HG03039 (cell line): ENCODE measurements around the gene GPR37L1.
"Not testable (repeated sequence)": the region's sequence is repeated elsewhere in the genome, so short reads cannot be mapped to it uniquely, and the experiment has no call there.

Experiments
- ATAC-seq: cut with Tn5 transposase; IDR thresholded peaks from one replicate; pipeline ENCODE4 v1.9.1; 2021; ENCODE audit warnings: mild to moderate bottlenecking, moderate library complexity; ENCODE audit not compliant: unreplicated experiment

GPR37L1 gene

DNA sequence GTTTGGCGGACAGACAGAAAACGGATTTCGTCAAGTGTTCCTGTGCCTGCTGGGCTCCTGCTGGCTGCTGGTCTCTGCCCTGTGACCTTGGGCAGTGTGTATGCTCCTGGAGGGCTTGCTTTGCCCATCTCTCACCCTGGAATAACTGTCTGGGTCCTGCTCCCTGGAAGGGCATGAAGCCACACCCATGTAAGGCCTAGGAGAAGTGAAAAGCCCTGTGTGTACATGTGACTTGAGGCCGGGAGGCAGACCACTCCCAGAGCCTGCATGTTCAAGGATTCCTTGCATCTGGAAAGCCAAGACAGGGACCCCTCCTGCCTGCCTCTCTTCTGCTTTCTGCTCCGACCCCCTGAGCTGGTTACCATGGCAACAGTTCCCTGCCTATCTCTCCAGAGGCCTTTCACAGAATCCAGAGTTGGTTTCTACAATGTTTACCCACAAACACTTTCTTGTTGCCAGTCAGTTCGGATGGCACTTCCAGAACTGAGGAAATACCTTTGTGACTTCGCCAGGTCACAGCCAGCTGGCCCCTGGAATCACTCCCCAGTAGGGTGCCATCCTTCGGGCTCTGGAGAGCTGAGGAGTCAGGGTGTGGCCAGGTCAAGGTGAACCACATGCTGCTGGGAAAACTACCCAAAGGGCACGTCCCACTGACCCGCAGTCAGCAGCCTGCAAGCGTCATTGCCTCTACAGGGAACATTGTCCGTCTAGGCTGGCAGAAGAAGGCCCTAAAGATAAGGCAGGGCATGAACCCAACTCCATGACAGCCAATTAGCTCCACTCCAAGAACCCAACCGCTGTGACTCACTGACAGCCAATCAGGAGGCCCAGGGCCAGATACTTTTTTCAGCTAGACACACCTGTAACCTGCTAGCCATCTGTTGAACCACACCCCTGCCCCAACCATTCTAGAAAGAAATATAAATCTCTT lies 14.7 kb upstream of the GPR37L1 start:
- ATAC-seq, result no peak

DNA sequence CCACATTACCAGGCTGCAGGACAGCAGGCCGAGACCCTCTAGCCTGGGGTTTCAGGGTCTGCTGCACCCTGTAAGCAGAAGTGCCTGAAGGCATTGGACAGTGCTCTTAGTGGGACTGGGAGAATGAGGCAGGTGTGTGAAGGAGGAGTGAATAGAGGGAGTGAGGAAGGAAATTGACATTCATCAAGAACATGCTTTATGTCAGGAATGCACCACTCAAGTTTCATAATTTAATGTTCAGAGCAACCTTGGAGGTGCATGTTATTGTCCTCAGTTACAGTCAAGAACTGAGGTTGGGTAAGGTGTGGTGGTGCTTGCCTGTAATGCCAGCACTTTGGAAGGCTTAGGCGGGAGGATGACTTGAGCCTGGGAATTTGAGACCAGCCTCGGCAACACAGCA lies 11.7 kb upstream of the GPR37L1 start:
- no peak for ATAC-seq

DNA sequence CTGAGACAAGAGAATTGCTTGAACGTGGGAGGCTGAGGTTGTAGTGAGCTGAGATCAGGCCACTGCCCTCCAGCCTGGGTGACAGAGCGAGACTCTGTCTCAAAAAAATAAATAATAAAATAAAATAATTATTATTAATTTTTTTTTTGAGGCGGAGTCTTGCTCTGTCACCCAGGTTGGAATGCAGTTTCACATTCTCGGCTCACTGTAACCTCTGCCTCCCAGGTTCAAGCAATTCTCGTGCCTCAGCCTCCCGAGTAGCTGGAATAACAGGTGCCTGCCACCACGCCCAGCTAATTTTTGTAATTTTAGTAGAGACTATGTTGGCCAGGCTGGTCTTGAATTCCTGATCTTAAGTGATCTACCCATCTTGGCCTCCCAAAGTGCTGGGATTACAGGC lies 11.1 kb upstream of the GPR37L1 start:
- ATAC-seq, result not testable (repeated sequence)

DNA sequence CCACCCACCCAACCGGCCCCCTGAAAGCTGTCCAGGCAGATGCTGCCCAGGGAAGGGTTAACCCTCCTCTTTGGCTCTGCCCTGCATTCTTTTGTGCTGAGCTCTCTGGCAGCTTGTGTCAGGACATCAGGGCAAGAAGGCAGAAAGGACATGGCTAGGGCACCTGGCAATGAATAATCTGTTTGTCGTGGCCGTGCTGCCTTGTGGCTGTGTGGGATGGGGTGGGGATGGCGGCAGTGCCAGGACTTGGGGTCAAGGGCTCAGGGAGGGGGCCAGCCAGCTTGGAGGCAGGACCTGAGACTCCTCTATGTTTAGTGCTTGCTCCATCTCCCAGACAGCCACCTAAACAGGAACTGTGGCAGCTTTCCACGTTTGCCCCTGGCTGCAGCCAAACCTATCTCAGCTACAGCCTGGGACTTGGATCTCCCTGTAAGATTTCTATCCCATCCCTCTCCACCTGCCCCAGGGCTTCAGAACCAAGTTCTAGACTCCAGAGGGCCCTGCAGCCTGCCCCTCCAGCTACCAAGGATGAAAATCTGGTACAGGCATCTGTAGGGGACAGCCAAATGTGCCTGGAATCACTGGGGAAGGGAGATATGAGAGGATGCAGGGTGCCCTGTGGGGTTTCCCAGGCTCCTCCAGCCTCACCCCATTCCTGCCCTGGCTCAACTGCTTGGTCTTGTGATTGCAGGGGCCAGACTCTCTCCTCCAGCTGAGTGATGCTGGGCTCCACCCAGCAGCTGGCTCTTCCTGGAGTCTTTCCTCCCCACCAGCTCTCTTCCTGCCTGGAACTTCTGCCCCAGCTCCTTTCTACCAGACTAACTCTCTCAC lies 9.6 kb upstream of the GPR37L1 start:
- ATAC-seq, result no peak

DNA sequence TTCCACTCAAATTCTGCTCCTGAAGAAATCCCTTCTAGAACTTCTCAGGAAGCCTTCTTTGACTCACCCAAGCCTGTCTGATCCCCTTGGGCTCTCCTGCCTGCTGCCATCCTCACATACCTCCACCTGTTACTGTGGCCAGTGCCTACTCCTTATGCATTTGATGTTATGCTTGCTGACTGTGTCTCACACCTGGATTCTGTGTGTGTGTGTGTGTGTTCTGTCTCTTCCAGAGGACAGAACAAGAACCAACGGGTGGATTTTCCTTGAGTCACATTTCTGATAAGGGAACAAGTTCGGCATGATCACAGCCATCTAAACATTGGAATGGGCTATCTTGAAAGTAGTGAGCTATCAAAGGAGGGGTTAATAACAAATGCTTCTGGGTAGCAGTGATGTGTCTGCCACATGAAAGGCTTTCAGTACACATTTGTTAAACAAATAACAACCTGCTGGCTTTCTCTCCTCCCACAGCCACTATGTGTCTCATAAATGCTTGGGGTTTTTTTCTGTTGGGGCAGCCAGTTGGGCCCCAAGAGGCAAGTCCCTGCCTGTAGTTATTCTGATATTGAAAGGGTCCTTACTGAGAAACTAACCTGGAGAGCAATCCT lies 8.9 kb upstream of the GPR37L1 start:
- no peak for ATAC-seq

DNA sequence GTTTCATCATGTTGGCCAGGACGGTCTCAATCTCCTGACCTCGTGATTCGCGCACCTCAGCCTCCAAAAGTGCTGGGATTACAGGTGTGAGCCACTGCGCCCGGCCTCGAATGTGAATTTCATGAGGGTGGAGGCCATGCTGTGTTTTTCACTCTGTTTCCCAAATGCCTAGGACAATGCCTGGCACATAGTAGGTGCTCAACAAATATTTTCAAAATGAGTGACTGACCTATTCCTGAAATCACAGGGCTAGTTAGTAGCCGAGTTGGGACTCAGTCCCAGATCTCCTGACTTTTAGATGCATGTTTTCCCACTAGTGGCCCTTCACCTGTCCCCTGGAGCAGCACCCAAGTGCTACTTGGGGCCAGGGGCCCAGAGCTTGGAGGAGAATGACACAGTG lies 6.4 kb upstream of the GPR37L1 start:
- ATAC-seq, result no peak

DNA sequence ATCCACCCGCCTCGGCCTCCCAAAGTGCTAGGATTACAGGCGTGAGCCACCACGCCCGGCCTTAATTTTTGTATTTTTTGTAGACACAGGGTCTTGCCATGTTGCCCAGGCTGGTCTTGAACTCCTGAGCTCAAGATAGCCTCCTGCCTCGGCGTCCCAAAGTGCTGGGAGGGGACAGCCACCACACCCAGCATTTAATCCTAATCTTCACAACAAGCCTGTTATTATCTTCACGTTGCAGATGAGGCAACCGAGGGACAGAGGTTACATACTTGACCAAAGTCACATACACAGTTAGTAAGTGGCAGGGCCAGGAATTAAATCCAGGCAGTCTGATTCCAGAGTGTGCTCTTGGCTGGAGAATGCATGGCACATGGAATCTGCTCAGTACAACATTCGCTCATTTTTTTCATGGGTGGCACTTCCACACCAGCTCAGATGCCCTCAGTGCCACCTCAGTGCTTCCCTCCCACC lies 4.8 kb upstream of the GPR37L1 start:
- ATAC-seq, result no peak

DNA sequence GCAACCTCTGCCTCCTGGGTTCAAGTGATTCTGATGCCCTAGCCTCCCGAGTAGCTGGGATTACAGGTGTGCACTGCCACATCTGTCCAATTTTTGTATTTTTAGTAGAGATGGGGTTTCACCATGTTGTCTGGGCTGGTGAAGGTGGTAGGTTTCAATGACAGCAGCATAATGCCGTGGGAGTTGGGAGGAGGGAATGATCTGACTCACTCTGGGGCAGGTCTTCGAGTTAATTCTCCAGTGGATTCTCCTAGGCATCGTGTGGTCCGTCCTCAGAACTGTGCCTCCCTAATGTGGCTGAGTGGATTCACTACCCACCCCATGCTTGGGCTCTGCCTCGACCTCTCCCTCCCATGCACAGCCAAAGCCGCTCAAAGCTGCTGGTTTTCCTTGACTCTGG lies 1.7 kb upstream of the GPR37L1 start:
- ATAC-seq, result no peak

DNA sequence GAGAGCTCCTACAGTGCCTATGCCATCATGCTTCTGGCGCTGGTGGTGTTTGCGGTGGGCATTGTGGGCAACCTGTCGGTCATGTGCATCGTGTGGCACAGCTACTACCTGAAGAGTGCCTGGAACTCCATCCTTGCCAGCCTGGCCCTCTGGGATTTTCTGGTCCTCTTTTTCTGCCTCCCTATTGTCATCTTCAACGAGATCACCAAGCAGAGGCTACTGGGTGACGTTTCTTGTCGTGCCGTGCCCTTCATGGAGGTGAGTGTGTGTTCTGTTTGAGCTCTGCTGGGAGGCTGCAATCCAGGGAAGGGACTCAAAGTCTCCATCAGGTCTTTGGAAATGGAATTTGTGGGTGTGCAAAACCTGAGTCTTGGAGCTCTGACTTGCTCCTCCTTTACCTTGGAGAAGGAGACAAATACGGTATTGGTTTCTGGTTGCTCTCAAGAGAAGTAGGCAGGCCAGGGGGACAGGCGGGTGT lies 658 bp downstream of the GPR37L1 start:
- no peak for ATAC-seq

DNA sequence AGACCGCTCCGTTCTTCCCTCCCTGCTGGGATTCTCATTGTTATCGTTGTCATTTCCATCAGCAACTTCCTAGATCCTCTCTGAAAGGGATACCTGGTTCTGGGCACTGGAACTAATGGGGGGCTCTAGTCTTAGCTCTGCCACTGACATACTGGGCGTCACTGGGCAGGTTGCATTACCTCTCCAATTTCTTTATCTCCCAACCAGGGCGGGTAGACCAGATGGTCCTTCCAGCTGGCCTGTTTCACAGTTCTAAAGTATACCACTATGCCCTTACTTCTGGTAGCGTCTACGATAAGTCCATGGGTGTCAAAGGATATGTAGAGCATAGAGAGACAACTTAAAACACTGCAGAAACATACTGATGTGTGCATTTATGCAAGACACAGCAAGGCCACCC lies 1.4 kb downstream of the GPR37L1 start:
- ATAC-seq, result no peak

DNA sequence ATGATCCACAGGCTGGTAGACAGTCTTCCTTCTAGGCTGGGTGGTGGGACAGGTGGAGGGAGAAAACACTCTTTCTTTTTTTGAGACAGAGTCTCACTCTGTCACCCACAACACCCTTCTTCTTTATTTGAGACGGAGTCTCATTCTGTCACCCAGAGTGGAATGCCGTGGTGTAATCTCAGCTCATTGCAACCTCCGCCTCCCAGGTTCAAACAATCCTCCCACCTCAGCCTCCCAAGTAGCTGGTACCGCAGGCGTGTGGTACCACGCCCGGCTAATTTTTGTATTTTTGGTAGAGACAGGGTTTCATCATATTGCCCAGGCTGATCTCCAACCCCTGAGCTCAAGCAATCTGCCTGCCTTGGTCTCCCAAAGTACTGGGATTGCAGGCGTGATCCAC lies 2.9 kb downstream of the GPR37L1 start:
- no peak for ATAC-seq

DNA sequence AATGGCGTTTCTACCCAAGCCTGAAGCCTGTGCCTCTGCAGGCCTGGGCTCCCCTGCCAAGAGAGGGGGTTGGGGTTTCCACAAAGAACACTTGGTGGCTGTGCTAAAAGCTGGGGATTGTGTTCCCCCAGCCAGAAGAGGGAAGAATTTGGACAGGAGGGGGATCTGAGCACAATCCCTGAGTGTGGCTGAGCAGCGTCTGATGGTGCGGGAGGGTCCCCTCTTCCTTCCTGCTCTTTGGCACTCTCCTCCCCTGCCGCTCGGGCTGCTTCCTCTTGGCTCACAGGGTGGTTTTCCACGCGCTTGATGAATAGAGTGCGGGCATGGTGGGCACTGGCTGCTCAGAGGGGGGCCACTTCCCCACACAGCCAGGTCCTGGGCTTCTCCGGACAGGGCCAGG lies 3.7 kb downstream of the GPR37L1 start:
- ATAC-seq, result no peak

DNA sequence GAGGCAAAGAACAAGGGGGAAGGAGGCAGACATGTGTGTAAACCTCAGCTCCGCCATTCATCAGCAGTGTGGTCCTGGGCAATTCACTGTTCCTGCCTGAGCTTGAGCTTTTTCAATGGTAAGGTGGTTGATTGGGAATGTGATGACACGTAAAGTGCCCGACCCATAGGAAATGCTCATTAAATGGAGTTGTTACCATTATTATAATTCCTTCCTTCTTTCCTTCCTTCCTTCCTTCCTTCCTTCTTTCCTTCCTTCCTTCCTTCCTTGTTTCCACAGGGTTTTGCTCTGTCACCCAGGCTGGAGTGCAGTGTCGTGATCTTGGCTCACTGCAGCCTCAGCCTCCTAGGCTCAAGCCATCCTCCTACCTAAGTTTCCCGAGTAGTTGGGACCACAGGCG lies 4.3 kb downstream of the GPR37L1 start:
- ATAC-seq, result no peak

DNA sequence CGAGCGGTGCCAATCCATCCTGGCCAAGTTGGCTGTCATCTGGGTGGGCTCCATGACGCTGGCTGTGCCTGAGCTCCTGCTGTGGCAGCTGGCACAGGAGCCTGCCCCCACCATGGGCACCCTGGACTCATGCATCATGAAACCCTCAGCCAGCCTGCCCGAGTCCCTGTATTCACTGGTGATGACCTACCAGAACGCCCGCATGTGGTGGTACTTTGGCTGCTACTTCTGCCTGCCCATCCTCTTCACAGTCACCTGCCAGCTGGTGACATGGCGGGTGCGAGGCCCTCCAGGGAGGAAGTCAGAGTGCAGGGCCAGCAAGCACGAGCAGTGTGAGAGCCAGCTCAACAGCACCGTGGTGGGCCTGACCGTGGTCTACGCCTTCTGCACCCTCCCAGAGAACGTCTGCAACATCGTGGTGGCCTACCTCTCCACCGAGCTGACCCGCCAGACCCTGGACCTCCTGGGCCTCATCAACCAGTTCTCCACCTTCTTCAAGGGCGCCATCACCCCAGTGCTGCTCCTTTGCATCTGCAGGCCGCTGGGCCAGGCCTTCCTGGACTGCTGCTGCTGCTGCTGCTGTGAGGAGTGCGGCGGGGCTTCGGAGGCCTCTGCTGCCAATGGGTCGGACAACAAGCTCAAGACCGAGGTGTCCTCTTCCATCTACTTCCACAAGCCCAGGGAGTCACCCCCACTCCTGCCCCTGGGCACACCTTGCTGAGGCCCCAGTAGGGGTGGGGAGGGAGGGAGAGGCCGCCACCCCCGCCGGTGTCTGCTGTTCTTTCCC lies 5.3 kb downstream of the GPR37L1 start:
- ATAC-seq, result no peak

DNA sequence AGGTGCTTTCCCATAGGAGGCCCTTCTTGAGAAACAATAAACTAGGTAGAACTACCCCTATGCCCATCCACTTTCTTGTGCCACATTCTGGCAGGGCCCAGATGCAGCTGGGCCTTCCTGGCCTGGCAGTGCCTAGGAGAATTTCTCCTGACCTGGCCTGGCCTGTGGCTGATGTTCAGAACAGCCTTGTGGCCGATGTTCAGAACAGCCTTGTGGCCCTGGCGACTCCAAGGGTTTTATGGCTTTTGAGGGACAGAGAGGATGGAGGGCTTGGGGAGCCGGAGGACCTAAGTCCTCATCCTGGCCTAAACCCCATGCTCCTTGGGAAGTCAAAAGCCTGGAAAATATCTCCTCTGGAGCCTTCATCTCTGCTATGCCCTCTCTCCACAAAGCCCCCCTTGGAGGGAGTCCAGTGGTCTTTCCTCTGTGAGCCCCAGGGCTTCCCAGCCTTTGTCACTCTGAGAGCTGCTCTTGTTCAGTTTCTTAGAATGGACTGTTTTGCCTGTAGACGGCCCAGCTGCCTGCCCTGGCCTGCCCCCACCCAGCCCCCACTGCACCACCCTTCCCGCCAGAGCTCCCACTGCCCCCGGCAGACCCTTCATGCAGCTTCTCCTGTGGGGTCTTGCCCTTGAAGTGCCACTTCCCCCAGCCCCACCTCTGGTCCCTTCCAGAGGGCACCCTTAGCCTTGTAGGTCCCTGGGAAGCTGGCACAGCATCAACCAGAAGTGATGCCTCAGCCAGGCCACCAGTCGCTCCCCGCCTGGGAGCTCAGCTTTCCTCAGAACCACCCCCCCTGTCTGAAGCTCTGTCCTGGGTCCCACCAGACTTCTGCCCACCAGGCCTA lies 7.0 kb downstream of the GPR37L1 start:
- no peak for ATAC-seq

DNA sequence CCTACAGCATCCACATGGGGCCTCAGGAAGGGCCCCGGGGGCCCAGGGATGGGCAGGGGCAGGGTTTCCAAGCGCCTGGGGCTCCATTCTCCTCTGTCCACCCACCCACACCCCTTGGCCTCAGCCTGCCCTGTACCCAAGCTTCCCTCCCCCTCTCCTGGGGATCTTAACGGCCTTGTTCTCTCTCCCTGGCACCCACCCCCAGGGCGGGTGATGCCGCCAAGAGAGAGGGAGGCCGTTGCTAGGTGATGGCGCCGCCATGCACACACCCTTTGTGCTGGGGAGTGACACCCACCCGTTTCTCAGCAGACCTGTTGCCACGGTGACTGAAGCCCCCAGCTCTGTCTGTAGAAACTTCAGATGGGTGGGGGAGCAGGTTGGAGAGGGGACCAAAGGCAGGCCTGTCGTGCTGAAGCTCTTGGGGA lies 7.6 kb downstream of the GPR37L1 start:
- ATAC-seq, result no peak

DNA sequence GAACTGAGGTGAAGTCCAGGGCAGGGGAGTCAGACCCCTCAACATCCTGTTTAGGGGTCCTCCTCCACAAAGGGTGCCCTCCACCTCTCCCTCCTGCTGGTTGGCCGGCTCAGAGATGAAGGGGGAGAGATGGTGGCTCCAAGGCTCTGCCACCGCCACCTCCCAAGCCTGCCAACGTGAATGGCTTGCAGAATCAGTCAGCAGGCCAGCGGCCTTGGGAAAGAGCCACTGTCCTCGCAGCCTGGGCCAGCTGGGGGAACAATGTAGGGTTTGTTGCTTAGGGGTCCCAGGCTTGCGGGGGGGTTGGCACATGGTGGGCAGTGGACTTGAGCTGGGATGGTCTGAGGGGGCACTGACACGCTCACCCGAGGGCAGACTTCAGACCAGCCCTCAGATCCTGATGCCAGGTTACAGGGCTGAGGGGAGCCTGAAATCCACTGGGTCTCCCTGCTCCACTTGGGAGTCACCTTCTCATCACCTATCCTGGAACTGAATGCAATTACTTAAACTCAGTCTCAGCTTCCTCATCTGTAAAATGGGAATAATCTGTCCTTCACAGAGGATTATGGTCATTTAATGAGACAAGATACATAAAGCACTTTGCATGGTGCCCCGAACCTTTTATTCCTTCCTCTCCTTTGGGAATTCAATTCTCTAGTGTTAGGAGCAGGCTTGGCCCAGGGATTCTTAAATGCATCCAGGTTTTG lies 8.3 kb downstream of the GPR37L1 start:
- ATAC-seq, result no peak

DNA sequence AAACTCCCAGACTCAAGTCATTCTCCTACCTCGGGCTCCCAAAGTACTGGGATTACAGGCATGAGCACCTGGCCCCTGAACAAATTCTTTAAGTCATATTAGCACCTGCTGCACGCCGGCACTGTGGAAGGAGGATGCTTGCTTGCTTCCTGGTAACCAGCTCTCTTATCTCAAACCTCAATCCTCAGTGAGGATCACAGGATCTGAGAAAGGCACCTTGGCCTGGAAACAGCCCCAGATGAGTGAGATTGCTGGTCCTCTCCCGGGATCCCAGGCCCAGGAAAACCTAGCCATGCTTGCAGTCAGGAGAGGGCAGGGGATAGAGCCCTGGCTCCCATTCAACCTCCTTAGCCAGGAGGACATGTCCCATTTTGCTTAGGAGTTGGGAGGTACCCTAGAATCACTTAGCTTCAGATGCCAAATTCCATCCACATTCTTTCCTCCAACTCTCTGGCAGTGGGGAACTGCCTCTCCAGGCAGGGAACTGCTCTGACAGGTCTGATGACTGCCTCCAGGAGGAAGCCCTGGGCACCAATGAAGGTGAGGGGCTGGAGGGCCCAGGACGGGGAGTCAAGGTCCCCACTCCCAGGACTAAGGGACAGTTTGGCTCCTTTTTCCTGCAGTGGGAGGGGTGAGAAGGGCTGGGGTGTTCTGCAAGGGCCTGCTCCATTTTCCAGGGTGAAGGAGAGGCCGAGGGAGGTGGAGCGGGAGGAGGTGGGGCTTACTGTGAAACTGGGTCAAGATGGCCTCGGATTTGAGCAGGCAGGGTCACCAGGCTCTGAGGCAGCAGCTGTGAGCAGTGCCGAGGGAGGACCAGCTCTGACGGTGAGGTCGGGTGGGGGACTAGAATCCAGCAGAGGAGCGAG lies 9.5 kb downstream of the GPR37L1 start:
- no peak for ATAC-seq
